Measurements from ENCODE around the gene CCNY.

DNA sequence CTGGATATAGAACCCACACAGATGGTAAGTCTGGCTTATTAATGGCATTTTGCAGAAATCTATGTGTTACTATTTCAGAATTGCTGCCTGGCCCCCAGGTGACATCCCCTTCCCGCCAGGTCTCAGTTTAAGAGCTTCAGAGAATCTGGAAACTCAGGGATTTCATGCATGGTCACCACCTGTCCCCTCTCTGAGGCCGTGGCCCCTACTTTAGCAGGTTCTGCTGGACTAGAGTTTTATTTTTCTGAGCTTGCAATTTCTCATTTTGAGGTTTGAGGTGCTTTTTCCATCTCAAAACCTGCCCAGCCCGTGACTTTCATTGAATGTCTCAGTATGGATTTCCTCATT, 244.1 kb downstream of the CCNY start:
- TF ChIP-seq EZH2 (IDR thresholded peaks at IDR 0.05) (no peak), POLR2AphosphoS5 (IDR thresholded peaks at IDR 0.05; ENCODE audit: borderline replicate concordance, low read depth, low read length) (no peak)
